GM12873 (cell line): ENCODE measurements around the gene CENPF.

Experiments used
- CTCF ChIP-seq: IDR thresholded peaks from 2 replicates; pipeline ENCODE4 v1.5.1; 2012; ENCODE audit warnings: low read depth, mild to moderate bottlenecking, moderate library complexity, low read length, control low read depth; ENCODE audit not compliant: insufficient read depth; ENCODE audit errors: missing control alignments

The CENPF gene

GRCh38 chr1:214634267-214634666 lies 31.3 kb downstream of the CENPF start:
- no peak for TF ChIP-seq CTCF

GRCh38 chr1:214635086-214635485 lies 32.1 kb downstream of the CENPF start:
- no peak for TF ChIP-seq CTCF

- TF ChIP-seq CTCF = no peak
These were observed 32.5 kb downstream of the CENPF start for GRCh38 chr1:214635506-214635905.

GRCh38 chr1:214636436-214636835 lies 33.4 kb downstream of the CENPF start:
- no peak for TF ChIP-seq CTCF

GRCh38 chr1:214637125-214637524 lies 34.1 kb downstream of the CENPF start:
- no peak for TF ChIP-seq CTCF

- TF ChIP-seq CTCF = peak; percentile 66
These were observed 34.9 kb downstream of the CENPF start for GRCh38 chr1:214637722-214638458.

GRCh38 chr1:214638459-214638807 lies 35.4 kb downstream of the CENPF start:
- TF ChIP-seq CTCF = no peak
